Right atrium auricular region (tissue), 2 donors: ENCODE data around the gene IGSF6. TPM values are rescaled to one million over a fixed set of nuclear protein-coding genes. Genes with fewer than 3 reads are reported as not detected.
"Not testable (repeated sequence)": the region's sequence is repeated elsewhere in the genome, so short reads cannot be mapped to it uniquely, and the experiment has no call there.

Experiments used
- DNase-seq: peaks from one replicate; pipeline ENCODE4 v3.0.0-alpha.2; 2019; ENCODE audit warnings: low spot score
- H3K27ac ChIP-seq, 2 donors: fragments of 200-600 bp; sonication (generic); 1 replicate in 1 of 2; 2 replicates in 1 of 2; pipeline ENCODE4 v1.5.1; 2016 to 2019
- H3K27me3 ChIP-seq, 2 donors: fragments of 200-600 bp; sonication (generic); one replicate each; pipeline versions ENCODE4 v1.5.1 to v1.6.0; 2017 to 2019
- H3K36me3 ChIP-seq: fragments of 200-600 bp; sonication (generic); one replicate; pipeline ENCODE4 v1.5.1; 2016
- H3K4me1 ChIP-seq, 2 donors: fragments of 200-600 bp; sonication (generic); one replicate each; pipeline versions ENCODE4 v1.5.1 to v1.6.0; 2017 to 2019
- H3K4me3 ChIP-seq, 2 donors: fragments of 200-600 bp; sonication (generic); 1 replicate in 1 of 2; 2 replicates in 1 of 2; pipeline ENCODE4 v1.5.1; 2017 to 2019; ENCODE audit warnings: mild to moderate bottlenecking in 1 of 2, moderate library complexity in 1 of 2
- H3K9me3 ChIP-seq, 2 donors: fragments of 200-600 bp; sonication (generic); one replicate each; pipeline ENCODE4 v1.5.1; 2019
- CTCF ChIP-seq, 2 donors: fragments of 200-600 bp; sonication (generic); IDR thresholded peaks; one replicate each; pipeline ENCODE4 v1.5.1; 2019; ENCODE audit warnings: antibody characterized with exemption in 2 of 2
- total RNA-seq, 2 donors: library from RNA; depleted of rRNA; stranded (reverse); fragments of >200 nt; gene quantifications; one replicate each; pipeline ENCODE4 v1.1.0, GENCODE V29; 2016

IGSF6 gene
- total RNA-seq, 2 donors from 2014 or later, result 0.67 to 1.6 TPM

GRCh38 chr16:21689107-21689506, 36.7 kb upstream of the IGSF6 start:
- Histone ChIP-seq H3K9me3 (no peaks in the 10 kb centered on the region), H3K4me3 (no peak overlapping the region), H3K4me1 (no peaks in the 10 kb centered on the region), H3K27me3 (no peaks in the 10 kb centered on the region), H3K36me3 (no peaks in the 10 kb centered on the region), H3K27ac (no peak overlapping the region)
- no peak for DNase-seq
- TF ChIP-seq CTCF (IDR thresholded peaks at IDR 0.05), result no peak

- no peak for TF ChIP-seq CTCF (IDR thresholded peaks at IDR 0.05)
- DNase-seq, result no peak
- Histone ChIP-seq H3K27ac (no peak overlapping the region), H3K9me3 (no peaks in the 10 kb centered on the region), H3K4me1 (no peaks in the 10 kb centered on the region), H3K36me3 (no peaks in the 10 kb centered on the region), H3K4me3 (no peak overlapping the region), H3K27me3 (no peaks in the 10 kb centered on the region)
These were observed 32.6 kb upstream of the IGSF6 start for GRCh38 chr16:21685034-21685455.

- no peak for TF ChIP-seq CTCF (IDR thresholded peaks at IDR 0.05)
- Histone ChIP-seq H3K4me3 (no peak overlapping the region), H3K27me3 (no peaks in the 10 kb centered on the region), H3K36me3 (no peaks in the 10 kb centered on the region), H3K27ac (no peak overlapping the region), H3K4me1 (no peaks in the 10 kb centered on the region), H3K9me3 (no peaks in the 10 kb centered on the region)
- no peak for DNase-seq
These were observed 31.8 kb upstream of the IGSF6 start for GRCh38 chr16:21684199-21684598.

GRCh38 chr16:21683184-21683583, 30.8 kb upstream of the IGSF6 start:
- TF ChIP-seq CTCF (IDR thresholded peaks at IDR 0.05), result no peak
- no peaks in the 10 kb centered on the region for H3K4me1 ChIP-seq
- H3K27ac ChIP-seq, result no peak overlapping the region
- no peaks in the 10 kb centered on the region for H3K36me3 ChIP-seq
- no peaks in the 10 kb centered on the region for H3K27me3 ChIP-seq
- DNase-seq, result no peak
- no peaks in the 10 kb centered on the region for H3K9me3 ChIP-seq
- H3K4me3 ChIP-seq, result no peak overlapping the region

GRCh38 chr16:21680714-21681113, 28.3 kb upstream of the IGSF6 start:
- not testable (repeated sequence) for DNase-seq, H3K36me3 ChIP-seq, H3K27ac ChIP-seq, H3K27me3 ChIP-seq, H3K9me3 ChIP-seq, H3K4me1 ChIP-seq, H3K4me3 ChIP-seq

- H3K4me1 ChIP-seq, H3K27ac ChIP-seq, DNase-seq, H3K36me3 ChIP-seq, H3K4me3 ChIP-seq, H3K27me3 ChIP-seq: not testable (repeated sequence)
- H3K9me3 ChIP-seq, result peaks cover 0 to 10% of the 10 kb centered on the region in 2 donors
These were observed 22.0 kb upstream of the IGSF6 start for GRCh38 chr16:21674456-21674855.

GRCh38 chr16:21673469-21673868, 21.1 kb upstream of the IGSF6 start:
- peaks cover 0 to 10% of the 10 kb centered on the region in 2 donors for H3K9me3 ChIP-seq
- H3K27me3 ChIP-seq, result no peaks in the 10 kb centered on the region
- no peak for DNase-seq
- no peak for TF ChIP-seq CTCF (IDR thresholded peaks at IDR 0.05)
- H3K27ac ChIP-seq, result no peak overlapping the region
- no peak overlapping the region for H3K4me3 ChIP-seq
- no peaks in the 10 kb centered on the region for H3K36me3 ChIP-seq
- H3K4me1 ChIP-seq, result no peaks in the 10 kb centered on the region
